H9 (cell line): Measurements from ENCODE around the gene CROCC. TPM values are rescaled to one million over a fixed set of nuclear protein-coding genes. Genes with fewer than 3 reads are reported as not detected.

Experiments
- DNase-seq: peaks from one replicate; pipeline ENCODE4 v3.0.0-alpha.2; 2017
- H2AFZ ChIP-seq: one replicate; pipeline ENCODE4 v1.6.1; 2013; ENCODE audit warnings: mild to moderate bottlenecking, low read length, control low read depth, moderate library complexity
- H2AK5ac ChIP-seq: 2 replicates; pipeline ENCODE4 v1.6.1; 2013; ENCODE audit warnings: low read length, control low read depth, mixed read lengths; ENCODE audit not compliant: insufficient read length
- H2BK120ac ChIP-seq: one replicate; pipeline ENCODE4 v1.6.1; 2013; ENCODE audit warnings: low read depth, mild to moderate bottlenecking, low read length, control low read depth, inconsistent platforms; ENCODE audit not compliant: poor library complexity, severe bottlenecking
- H2BK12ac ChIP-seq: 2 replicates; pipeline ENCODE4 v1.6.1; 2013; ENCODE audit warnings: low read length, control low read depth, mixed read lengths, low read depth; ENCODE audit not compliant: insufficient read length
- H2BK15ac ChIP-seq: 2 replicates; pipeline ENCODE4 v1.6.1; 2013; ENCODE audit warnings: low read depth, low read length, control low read depth
- H2BK20ac ChIP-seq: one replicate; pipeline ENCODE4 v1.6.1; 2013; ENCODE audit warnings: low read depth, mild to moderate bottlenecking, low read length, control low read depth, inconsistent platforms; ENCODE audit not compliant: poor library complexity, severe bottlenecking
- H2BK5ac ChIP-seq: 2 replicates; pipeline ENCODE4 v1.6.1; 2013; ENCODE audit warnings: low read length, control low read depth, mixed read lengths; ENCODE audit not compliant: insufficient read length
- H3K14ac ChIP-seq: 2 replicates; pipeline ENCODE4 v1.6.1; 2013; ENCODE audit warnings: low read length, control low read depth; ENCODE audit not compliant: insufficient read depth
- H3K18ac ChIP-seq: 2 replicates; pipeline ENCODE4 v1.6.1; 2013; ENCODE audit warnings: low read depth, mild to moderate bottlenecking, mixed read lengths, low read length, control low read depth; ENCODE audit not compliant: insufficient read length
- H3K23ac ChIP-seq: 2 replicates; pipeline ENCODE4 v1.6.1; 2013; ENCODE audit warnings: low read length, control low read depth, mixed read lengths, low read depth; ENCODE audit not compliant: insufficient read length
- H3K23me2 ChIP-seq: 2 replicates; pipeline ENCODE4 v1.6.1; 2013; ENCODE audit warnings: low read depth, mild to moderate bottlenecking, mixed read lengths, low read length, control low read depth; ENCODE audit not compliant: insufficient read length, poor library complexity, severe bottlenecking
- H3K27ac ChIP-seq: 2 replicates; pipeline ENCODE4 v1.5.1; 2013; ENCODE audit warnings: low read length, control low read depth, mixed read lengths, low read depth; ENCODE audit not compliant: insufficient read length
- H3K27me3 ChIP-seq: 2 replicates; pipeline ENCODE4 v1.6.1; 2013; ENCODE audit warnings: low read length, control low read depth, inconsistent platforms; ENCODE audit not compliant: insufficient read depth
- H3K4ac ChIP-seq: 2 replicates; pipeline ENCODE4 v1.6.1; 2013; ENCODE audit warnings: low read depth, mild to moderate bottlenecking, control low read depth, inconsistent platforms, low read length, moderate library complexity
- H3K4me1 ChIP-seq: 2 replicates; pipeline ENCODE4 v1.6.1; 2013; ENCODE audit warnings: low read length, control low read depth, inconsistent platforms; ENCODE audit not compliant: insufficient read depth
- H3K4me2 ChIP-seq: 2 replicates; pipeline ENCODE4 v1.6.1; 2013; ENCODE audit warnings: low read length, control low read depth, mixed read lengths; ENCODE audit not compliant: insufficient read length, insufficient read depth
- H3K56ac ChIP-seq: 2 replicates; pipeline ENCODE4 v1.6.1; 2013; ENCODE audit warnings: low read depth, mild to moderate bottlenecking, mixed read lengths, low read length, control low read depth; ENCODE audit not compliant: insufficient read length
- H3K79me1 ChIP-seq: 2 replicates; pipeline ENCODE4 v1.6.1; 2013; ENCODE audit warnings: low read depth, mild to moderate bottlenecking, moderate library complexity, low read length, control low read depth, inconsistent platforms; ENCODE audit not compliant: insufficient read depth, poor library complexity, severe bottlenecking
- H3K79me2 ChIP-seq: 2 replicates; pipeline ENCODE4 v1.6.1; 2013; ENCODE audit warnings: low read length, control low read depth, inconsistent platforms; ENCODE audit not compliant: insufficient read depth
- H3K9ac ChIP-seq: 2 replicates; pipeline ENCODE4 v1.6.1; 2013; ENCODE audit warnings: low read length, control low read depth, mixed read lengths; ENCODE audit not compliant: insufficient read length; ENCODE audit errors: extremely low read depth
- H3K9me3 ChIP-seq: one replicate; pipeline ENCODE4 v1.6.1; 2013; ENCODE audit warnings: low read depth, low read length, inconsistent platforms; ENCODE audit not compliant: control insufficient read depth
- H3T11ph ChIP-seq: one replicate; pipeline ENCODE4 v1.6.1; 2013; ENCODE audit warnings: mild to moderate bottlenecking, low read length, control low read depth, inconsistent platforms
- H4K20me1 ChIP-seq: one replicate; pipeline ENCODE4 v1.6.1; 2013; ENCODE audit not compliant: control insufficient read depth, insufficient read length, insufficient read depth
- H4K5ac ChIP-seq: 2 replicates; pipeline ENCODE4 v1.6.1; 2013; ENCODE audit warnings: low read depth, mild to moderate bottlenecking, mixed read lengths, low read length, control low read depth; ENCODE audit not compliant: insufficient read length
- H4K8ac ChIP-seq: replicated peaks from 2 replicates; pipeline ENCODE4 v1.6.1; 2013; ENCODE audit warnings: low read length, control low read depth, mixed read lengths, low read depth; ENCODE audit not compliant: insufficient read length
- H4K91ac ChIP-seq: 2 replicates; pipeline ENCODE4 v1.6.1; 2013; ENCODE audit warnings: low read depth, mild to moderate bottlenecking, moderate library complexity, mixed read lengths, low read length, control low read depth; ENCODE audit not compliant: insufficient read length
- H3K27ac Mint-ChIP-seq, 3 experiments: 2 replicates in 2 of 3; 3 replicates in 1 of 3; pipeline ENCODE4 v1.8.0; 2020 to 2021; ENCODE audit warnings: mixed read lengths in 3 of 3, mild to moderate bottlenecking in 1 of 3, moderate library complexity in 1 of 3
- H3K27me3 Mint-ChIP-seq: 2 replicates; pipeline ENCODE4 v1.8.0; 2021; ENCODE audit warnings: low read depth, mild to moderate bottlenecking, moderate library complexity, mixed read lengths
- H3K36me3 Mint-ChIP-seq, 3 experiments: 2 replicates in 2 of 3; 3 replicates in 1 of 3; pipeline ENCODE4 v1.8.0; 2020 to 2021; ENCODE audit warnings: low read depth in 3 of 3, mixed read lengths in 3 of 3; ENCODE audit not compliant: insufficient read depth in 1 of 3
- H3K4me1 Mint-ChIP-seq, 2 experiments: 2 replicates each; pipeline ENCODE4 v1.8.0; 2020; ENCODE audit warnings: mixed read lengths in 2 of 2
- H3K4me3 Mint-ChIP-seq, 2 experiments: 2 replicates in 1 of 2; 3 replicates in 1 of 2; pipeline ENCODE4 v1.8.0; 2020 to 2021; ENCODE audit warnings: mild to moderate bottlenecking in 2 of 2, mixed read lengths in 2 of 2, moderate library complexity in 1 of 2
- H3K9me3 Mint-ChIP-seq, 2 experiments: 2 replicates in 1 of 2; 3 replicates in 1 of 2; pipeline ENCODE4 v1.8.0; 2020; ENCODE audit warnings: mild to moderate bottlenecking in 2 of 2, mixed read lengths in 2 of 2, moderate library complexity in 1 of 2
- WGBS: extraction: QIAGEN DNeasy Blood & Tissue Kit; methylation state at CpG from one replicate; pipeline ENCODE4 v1.1.7; 2013; ENCODE audit warnings: missing lambda C conversion rate, low lambda C conversion rate, mixed read lengths; ENCODE audit not compliant: insufficient read length; ENCODE audit errors: extremely low coverage; 5-methylcytosine and 5-hydroxymethylcytosine counted together
- total RNA-seq: library from RNA; stranded (reverse); gene quantifications from 2 replicates; pipeline ENCODE4 v1.2.1, GENCODE V29; 2021
- TF ChIP-seq, protein P1 (sequence below): fragments of 200-600 bp; sonication (generic); conservative IDR thresholded peaks from 3 replicates; pipeline ENCODE4 v1.8.0; 2021; ENCODE audit warnings: antibody characterized with exemption, mild to moderate bottlenecking

CROCC gene
- total RNA-seq, 1 experiment from 2014 or later = 40.7 TPM

- H3K18ac ChIP-seq = no peak overlapping the region
- H2BK5ac ChIP-seq = no peak overlapping the region
- H3K27ac ChIP-seq = no peak overlapping the region
- H3K4ac ChIP-seq = no peak overlapping the region
- H3K56ac ChIP-seq = no peak overlapping the region
- peaks cover 2% of the 10 kb centered on the region for H3K23me2 ChIP-seq
- Mint-ChIP-seq H3K27me3 (peaks cover 9% of the 10 kb centered on the region), H3K27ac (no peak overlapping the region), H3K4me1 (peaks cover 19 to 27% of the 10 kb centered on the region in 2 experiments), H3K36me3 (peaks cover 5 to 18% (median 10%) of the 10 kb centered on the region in 3 experiments; a peak in 4 of 7 replicates), H3K4me3 (0 out of 5 replicates have a peak overlapping the region, but pooled peaks of 1 of the 2 experiments have one; percentile 3), H3K9me3 (no peaks in the 10 kb centered on the region)
- no peak overlapping the region for H2BK120ac ChIP-seq
- H3T11ph ChIP-seq = no peak overlapping the region
- DNase-seq = no peak
- no peak overlapping the region for H3K14ac ChIP-seq
- no peaks in the 10 kb centered on the region for H3K9me3 ChIP-seq
- H3K4me2 ChIP-seq = no peak overlapping the region
- no peak overlapping the region for H2BK15ac ChIP-seq
- no peak overlapping the region for H2BK12ac ChIP-seq
- no peaks in the 10 kb centered on the region for H3K79me1 ChIP-seq
- no CpG with 5 or more reads among the region's 7 CpGs for WGBS
- H3K27me3 ChIP-seq = no peaks in the 10 kb centered on the region
- no peaks in the 10 kb centered on the region for H3K4me1 ChIP-seq
- TF ChIP-seq, protein P1, sequence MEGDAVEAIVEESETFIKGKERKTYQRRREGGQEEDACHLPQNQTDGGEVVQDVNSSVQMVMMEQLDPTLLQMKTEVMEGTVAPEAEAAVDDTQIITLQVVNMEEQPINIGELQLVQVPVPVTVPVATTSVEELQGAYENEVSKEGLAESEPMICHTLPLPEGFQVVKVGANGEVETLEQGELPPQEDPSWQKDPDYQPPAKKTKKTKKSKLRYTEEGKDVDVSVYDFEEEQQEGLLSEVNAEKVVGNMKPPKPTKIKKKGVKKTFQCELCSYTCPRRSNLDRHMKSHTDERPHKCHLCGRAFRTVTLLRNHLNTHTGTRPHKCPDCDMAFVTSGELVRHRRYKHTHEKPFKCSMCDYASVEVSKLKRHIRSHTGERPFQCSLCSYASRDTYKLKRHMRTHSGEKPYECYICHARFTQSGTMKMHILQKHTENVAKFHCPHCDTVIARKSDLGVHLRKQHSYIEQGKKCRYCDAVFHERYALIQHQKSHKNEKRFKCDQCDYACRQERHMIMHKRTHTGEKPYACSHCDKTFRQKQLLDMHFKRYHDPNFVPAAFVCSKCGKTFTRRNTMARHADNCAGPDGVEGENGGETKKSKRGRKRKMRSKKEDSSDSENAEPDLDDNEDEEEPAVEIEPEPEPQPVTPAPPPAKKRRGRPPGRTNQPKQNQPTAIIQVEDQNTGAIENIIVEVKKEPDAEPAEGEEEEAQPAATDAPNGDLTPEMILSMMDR = no peak
- H3K23ac ChIP-seq = no peak overlapping the region
- no peaks in the 10 kb centered on the region for H3K79me2 ChIP-seq
- H2AK5ac ChIP-seq = no peak overlapping the region
- H2BK20ac ChIP-seq = no peak overlapping the region
- H4K20me1 ChIP-seq = no peaks in the 10 kb centered on the region
- no peak overlapping the region for H2AFZ ChIP-seq
- no peak overlapping the region for H4K8ac ChIP-seq
- H3K9ac ChIP-seq = no peak overlapping the region
- H4K5ac ChIP-seq = no peak overlapping the region
- no peak overlapping the region for H4K91ac ChIP-seq
These were observed 63.0 kb downstream of the CROCC start for GRCh38 chr1:16984717-16985116.
